CMK (cell line): ENCODE results near the gene SUCO.

Experiments
- DNase-seq: peaks from one replicate; pipeline ENCODE4 v3.0.0-alpha.2; 2010; ENCODE audit warnings: low read depth

Gene SUCO

GRCh38 chr1:172515436-172515835, 17.5 kb upstream of the SUCO start:
- no peak for DNase-seq

- DNase-seq: no peak
Observed at GRCh38 chr1:172515927-172516326, 17.0 kb upstream of the SUCO start.

- DNase-seq: no peak
Observed at GRCh38 chr1:172517081-172517480, 15.9 kb upstream of the SUCO start.

GRCh38 chr1:172517545-172517944, 15.4 kb upstream of the SUCO start:
- DNase-seq: no peak

- no peak for DNase-seq
Observed at GRCh38 chr1:172529304-172529703, 3.6 kb upstream of the SUCO start.

- DNase-seq: peak; percentile 89
Observed at GRCh38 chr1:172530000-172530399, 3.0 kb upstream of the SUCO start.

- DNase-seq: no peak
Observed at GRCh38 chr1:172531412-172532182, 1.4 kb upstream of the SUCO start.

- peak; percentile 97 for DNase-seq
Observed at GRCh38 chr1:172532183-172532699, 709 bp upstream of the SUCO start.

- no peak for DNase-seq
Observed at GRCh38 chr1:172533513-172534151, 682 bp downstream of the SUCO start.

GRCh38 chr1:172536256-172536655, 3.3 kb downstream of the SUCO start:
- no peak for DNase-seq

GRCh38 chr1:172537366-172537765, 4.4 kb downstream of the SUCO start:
- DNase-seq: no peak

GRCh38 chr1:172537827-172538391, 5.0 kb downstream of the SUCO start:
- no peak for DNase-seq

- DNase-seq: no peak
Observed at GRCh38 chr1:172540635-172541034, 7.7 kb downstream of the SUCO start.

- DNase-seq: no peak
Observed at GRCh38 chr1:172544481-172545104, 11.6 kb downstream of the SUCO start.

- DNase-seq: no peak
Observed at GRCh38 chr1:172545396-172546004, 12.6 kb downstream of the SUCO start.

- no peak for DNase-seq
Observed at GRCh38 chr1:172547071-172547470, 14.1 kb downstream of the SUCO start.

- DNase-seq: no peak
Observed at GRCh38 chr1:172549621-172550280, 16.8 kb downstream of the SUCO start.

- no peak for DNase-seq
Observed at GRCh38 chr1:172551279-172551678, 18.3 kb downstream of the SUCO start.

GRCh38 chr1:172554915-172555314, 22.0 kb downstream of the SUCO start:
- DNase-seq: no peak

- DNase-seq: no peak
Observed at GRCh38 chr1:172556461-172556860, 23.5 kb downstream of the SUCO start.

GRCh38 chr1:172557270-172557669, 24.3 kb downstream of the SUCO start:
- no peak for DNase-seq
